Limb (tissue), 2 donors: ENCODE measurements around the gene C20orf202.

Experiments
- DNase-seq, 2 donors: peaks; one replicate each; pipeline ENCODE4 v3.0.0-alpha.2; 2016; ENCODE audit errors: extremely low spot score in 2 of 2

The C20orf202 gene

GRCh38 chr20:1184638-1185315 is 18.5 kb upstream of the C20orf202 start, which contains the start of gene TMEM74B:
TMEM74B (minus strand) TSS chr20:1184981; CDS start chr20:1183801, 1,180 bp downstream.
- peak in 1 of 2 donors; percentile 38 for DNase-seq

- DNase-seq, result peak in 1 of 2 donors; percentile 47
Measured at GRCh38 chr20:1185316-1185741, 17.9 kb upstream of the C20orf202 start.

- DNase-seq, result peak; percentile 19 to 61
Measured at GRCh38 chr20:1185790-1186334, 17.4 kb upstream of the C20orf202 start.

- no peak for DNase-seq
Measured at GRCh38 chr20:1186367-1186991, 16.8 kb upstream of the C20orf202 start.

- DNase-seq, result no peak
Measured at GRCh38 chr20:1187605-1188171, 15.6 kb upstream of the C20orf202 start.

- no peak for DNase-seq
Measured at GRCh38 chr20:1188347-1188746, 14.9 kb upstream of the C20orf202 start.

- DNase-seq, result no peak
Measured at GRCh38 chr20:1189827-1190226, 13.4 kb upstream of the C20orf202 start.

GRCh38 chr20:1190847-1191246 is 12.4 kb upstream of the C20orf202 start:
- no peak for DNase-seq

- DNase-seq, result no peak
Measured at GRCh38 chr20:1191299-1191698, 12.0 kb upstream of the C20orf202 start.

- DNase-seq, result no peak
Measured at GRCh38 chr20:1195226-1195625, 8.0 kb upstream of the C20orf202 start.

- DNase-seq, result no peak
Measured at GRCh38 chr20:1196634-1197033, 6.6 kb upstream of the C20orf202 start.

- no peak for DNase-seq
Measured at GRCh38 chr20:1197801-1198200, 5.5 kb upstream of the C20orf202 start.

- no peak for DNase-seq
Measured at GRCh38 chr20:1198751-1199150, 4.5 kb upstream of the C20orf202 start.

GRCh38 chr20:1199212-1199873 is 3.9 kb upstream of the C20orf202 start:
- DNase-seq, result no peak

GRCh38 chr20:1199964-1200363 is 3.3 kb upstream of the C20orf202 start:
- DNase-seq, result no peak

- no peak for DNase-seq
Measured at GRCh38 chr20:1203630-1204029, 376 bp downstream of the C20orf202 start.

- DNase-seq, result no peak
Measured at GRCh38 chr20:1204113-1204512, 859 bp downstream of the C20orf202 start.

GRCh38 chr20:1204576-1204975 is 1.3 kb downstream of the C20orf202 start:
- DNase-seq, result no peak

- DNase-seq, result no peak
Measured at GRCh38 chr20:1205802-1206201, 2.5 kb downstream of the C20orf202 start.

GRCh38 chr20:1206366-1207148 is 3.3 kb downstream of the C20orf202 start:
- DNase-seq, result no peak

GRCh38 chr20:1207293-1207878 is 4.1 kb downstream of the C20orf202 start:
- DNase-seq, result no peak
